Myocyte (in vitro differentiated cells): ENCODE data around the gene SMTNL1. TPM values are rescaled to one million over a fixed set of nuclear protein-coding genes. Genes with fewer than 3 reads are reported as not detected.
A peak's percentile ranks its signal among the peaks of the same experiment; 100 is the strongest.

Experiments
- DNase-seq: peaks from one replicate; pipeline ENCODE4 v3.0.0-alpha.2; 2012; ENCODE audit warnings: low read depth
- total RNA-seq: library from RNA; depleted of rRNA; stranded (reverse); fragments of >200 nt; gene quantifications from 2 replicates; pipeline ENCODE4 v1.2.3, GENCODE V29; 2014

Gene SMTNL1
- total RNA-seq, 1 donor from 2014 or later, result 0.21 TPM

DNA sequence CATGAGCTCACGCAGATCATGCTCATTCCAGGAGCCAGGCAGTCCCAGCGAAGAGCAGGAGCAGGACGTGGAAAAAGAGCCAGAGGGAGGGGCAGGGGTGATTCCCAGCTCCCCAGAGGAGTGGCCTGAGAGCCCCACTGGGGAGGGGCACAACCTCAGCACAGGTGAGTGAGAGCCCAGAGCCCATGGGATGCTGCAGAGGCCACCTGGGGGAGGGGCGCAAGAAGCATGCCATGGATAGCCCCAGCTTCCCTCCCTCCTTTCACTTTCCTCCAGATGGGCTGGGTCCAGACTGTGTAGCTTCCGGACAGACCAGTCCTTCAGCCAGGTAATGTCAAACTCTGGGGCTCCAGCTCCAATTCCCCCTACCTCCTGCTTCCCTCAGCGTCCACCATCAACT is 6.2 kb downstream of the SMTNL1 start:
- DNase-seq, result no peak

DNA sequence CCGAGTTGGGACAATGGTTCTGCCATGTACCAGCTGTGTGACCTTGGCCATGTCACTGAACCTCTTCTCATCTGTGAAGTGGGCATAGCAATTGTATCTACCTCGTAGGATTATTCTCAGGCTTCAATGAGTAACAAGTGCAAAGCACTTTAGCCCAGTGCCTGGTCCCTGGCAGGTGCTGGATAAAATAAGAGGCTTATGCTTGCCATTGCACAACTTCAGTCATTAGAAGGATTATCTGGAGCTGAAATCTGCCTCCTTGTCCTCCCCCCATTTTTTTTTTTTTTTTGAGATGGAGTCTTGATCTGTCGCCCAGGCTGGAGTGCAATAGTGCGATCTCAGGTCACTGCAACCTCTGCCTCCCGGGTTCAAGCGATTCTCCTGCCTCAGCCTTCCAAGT is 7.2 kb downstream of the SMTNL1 start:
- no peak for DNase-seq

GRCh38 chr11:57545883-57546282 is 8.5 kb downstream of the SMTNL1 start:
- DNase-seq, result no peak

GRCh38 chr11:57546451-57546850 is 9.1 kb downstream of the SMTNL1 start:
- DNase-seq, result no peak

GRCh38 chr11:57546869-57547475 is 9.6 kb downstream of the SMTNL1 start:
- DNase-seq, result peak; percentile 87

GRCh38 chr11:57547854-57548377 is 10.5 kb downstream of the SMTNL1 start:
- no peak for DNase-seq

GRCh38 chr11:57549983-57550382 is 12.6 kb downstream of the SMTNL1 start:
- no peak for DNase-seq

GRCh38 chr11:57551941-57552340 is 14.5 kb downstream of the SMTNL1 start:
- DNase-seq, result no peak

DNA sequence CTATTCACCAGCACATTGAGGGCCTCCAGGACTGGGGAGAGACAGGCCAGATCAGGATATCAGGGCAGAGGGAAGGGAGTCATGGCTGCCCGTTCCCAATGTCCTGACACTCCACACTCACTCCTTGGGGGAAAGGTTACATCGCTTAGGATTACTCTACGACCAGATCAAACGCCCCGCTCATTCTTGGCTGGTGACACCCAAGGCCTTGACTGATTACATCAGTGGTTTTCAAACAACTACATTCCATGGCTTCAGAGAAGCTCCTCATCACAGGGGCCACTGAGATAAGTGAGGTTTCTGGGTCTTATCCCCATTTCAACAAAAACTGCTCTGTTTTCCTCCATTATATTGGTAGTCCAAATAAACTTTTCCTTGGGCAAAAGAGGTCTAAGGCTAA is 15.1 kb downstream of the SMTNL1 start:
- no peak for DNase-seq

DNA sequence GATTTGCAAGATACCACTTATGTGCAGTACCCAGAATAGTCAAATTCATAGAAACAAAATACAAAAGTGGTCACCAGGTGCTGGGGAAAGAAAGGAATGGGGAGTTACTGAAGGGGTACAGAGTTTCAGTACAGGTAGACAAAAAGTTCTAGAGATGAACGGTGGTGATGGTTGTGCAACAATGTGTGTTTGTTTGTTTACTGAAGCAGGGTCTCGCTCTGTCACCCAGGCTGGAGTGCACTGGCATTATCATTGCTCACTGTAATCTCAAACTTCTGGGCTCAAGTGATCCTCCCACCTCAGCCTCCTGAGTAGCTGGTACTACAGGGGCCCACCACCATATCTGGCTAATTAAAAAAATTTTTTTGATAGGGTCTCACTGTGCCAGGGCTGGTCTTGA is 18.0 kb downstream of the SMTNL1 start:
- no peak for DNase-seq

DNA sequence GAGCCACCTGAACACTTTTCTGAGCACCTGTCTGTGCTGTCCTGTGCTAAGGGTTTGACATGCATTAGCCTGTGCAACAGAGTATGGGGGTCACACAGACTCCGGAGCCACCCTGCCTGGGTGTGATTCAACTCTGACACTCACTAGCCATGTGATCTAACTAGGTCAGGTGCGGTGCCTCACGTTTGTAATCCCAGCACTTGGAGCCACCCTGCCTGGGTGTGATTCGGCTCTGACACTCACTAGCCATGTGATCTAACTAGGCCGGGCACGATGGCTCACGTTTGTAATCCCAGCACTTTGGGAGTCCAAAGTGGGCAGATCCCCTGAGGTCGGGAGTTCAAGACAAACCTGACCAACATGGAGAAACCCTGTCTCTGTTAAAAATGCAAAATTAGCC is 18.6 kb downstream of the SMTNL1 start:
- no peak for DNase-seq

GRCh38 chr11:57560146-57560545 is 22.8 kb downstream of the SMTNL1 start:
- no peak for DNase-seq

DNA sequence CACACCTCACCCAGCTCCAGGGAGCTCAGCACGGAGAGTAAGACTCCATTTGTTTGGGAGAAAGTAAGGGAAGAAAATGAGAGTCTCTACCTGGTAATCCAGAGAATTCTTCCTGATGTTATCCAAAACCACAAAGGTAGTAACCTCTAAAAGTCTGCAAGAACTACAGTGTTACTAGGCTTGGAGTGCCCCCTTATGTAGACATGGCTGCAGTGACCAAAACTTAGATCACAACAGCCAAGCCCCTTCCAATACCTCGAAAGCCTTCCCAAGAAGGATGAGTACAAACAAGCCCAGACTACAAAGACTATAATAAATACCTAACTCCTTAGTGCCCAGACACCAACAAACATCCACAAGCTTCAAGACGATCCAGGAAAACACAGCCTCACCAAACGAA is 25.2 kb downstream of the SMTNL1 start:
- DNase-seq, result no peak

DNA sequence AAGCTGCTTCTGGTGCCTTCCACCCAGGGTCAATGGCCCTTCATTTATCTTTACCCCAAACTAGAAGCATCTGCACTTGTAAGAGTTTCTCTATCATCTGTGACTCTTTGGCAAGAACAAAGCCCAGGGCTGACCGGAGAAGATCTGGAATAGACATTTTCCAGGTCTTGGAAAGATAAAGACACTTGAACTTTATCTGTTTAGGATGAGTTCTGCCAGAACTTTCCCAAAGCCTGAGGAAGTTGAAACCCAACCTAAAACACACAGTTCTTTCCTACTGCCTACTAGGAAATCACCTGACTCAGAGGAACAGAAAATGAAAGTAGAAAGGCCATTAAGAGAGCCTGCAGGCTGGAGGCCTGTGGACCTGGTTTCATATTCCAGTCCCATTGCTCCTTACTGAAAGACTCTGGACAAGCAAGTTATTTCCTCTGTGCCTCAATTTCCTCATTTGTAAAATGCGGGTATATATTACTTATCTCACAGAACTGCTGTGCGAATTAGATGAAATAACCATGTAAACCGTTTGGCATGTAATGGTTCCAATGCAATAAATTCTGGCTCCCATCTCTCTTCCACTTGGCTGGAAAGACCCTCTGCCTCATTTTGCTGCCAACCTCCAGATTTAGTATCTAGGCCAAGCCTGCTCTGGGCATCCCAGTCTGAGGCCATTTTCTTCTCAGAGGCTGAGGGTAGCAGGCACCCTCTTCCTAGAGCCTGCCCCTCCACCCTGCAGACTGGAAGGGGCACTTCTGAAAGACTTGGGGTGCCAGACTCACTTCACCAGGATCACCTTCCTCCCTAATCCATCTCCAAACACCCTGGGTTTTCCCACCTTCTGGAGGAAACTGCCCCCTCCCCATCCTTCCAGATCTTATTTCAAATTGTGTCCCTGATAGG is 28.9 kb downstream of the SMTNL1 start:
- peak; percentile 44 for DNase-seq

DNA sequence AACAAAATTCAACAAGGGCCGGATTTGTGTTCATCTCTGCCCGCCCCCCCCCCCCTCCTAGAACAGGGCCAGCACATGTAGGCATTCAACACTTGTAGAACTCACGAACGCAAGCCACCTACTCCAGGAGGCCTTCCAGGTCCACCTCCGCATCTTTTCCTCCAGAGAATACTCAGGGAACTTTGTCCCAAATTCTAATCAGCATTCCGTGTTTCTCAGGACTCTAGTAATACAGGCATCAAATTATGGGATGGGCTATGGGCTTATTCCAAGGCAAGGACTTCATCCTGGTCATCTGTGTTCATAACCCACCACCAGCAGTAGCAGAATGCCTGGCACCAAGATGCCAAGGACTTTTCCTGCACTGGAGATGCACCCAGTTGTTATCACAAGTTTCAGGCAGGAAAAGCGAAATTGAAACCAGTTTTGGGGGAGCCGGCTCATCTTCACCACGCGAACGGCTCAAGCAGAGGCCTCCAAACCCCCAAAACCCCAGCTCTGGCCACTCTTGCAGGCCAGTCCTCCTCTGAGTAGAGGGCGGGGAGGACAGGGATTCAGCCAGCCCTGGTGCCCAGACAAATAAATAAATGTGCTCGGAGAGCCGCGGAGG is 29.6 kb downstream of the SMTNL1 start:
- no peak for DNase-seq

GRCh38 chr11:57567515-57568329 is 30.3 kb downstream of the SMTNL1 start, which contains the start of gene UBE2L6:
Gene UBE2L6, minus strand, starts transcription at chr11:57567672. Its CDS starts 61 bp downstream, at chr11:57567611.
- DNase-seq, result peak; percentile 63

GRCh38 chr11:57568330-57568766 is 31.0 kb downstream of the SMTNL1 start:
- DNase-seq, result peak; percentile 86

DNA sequence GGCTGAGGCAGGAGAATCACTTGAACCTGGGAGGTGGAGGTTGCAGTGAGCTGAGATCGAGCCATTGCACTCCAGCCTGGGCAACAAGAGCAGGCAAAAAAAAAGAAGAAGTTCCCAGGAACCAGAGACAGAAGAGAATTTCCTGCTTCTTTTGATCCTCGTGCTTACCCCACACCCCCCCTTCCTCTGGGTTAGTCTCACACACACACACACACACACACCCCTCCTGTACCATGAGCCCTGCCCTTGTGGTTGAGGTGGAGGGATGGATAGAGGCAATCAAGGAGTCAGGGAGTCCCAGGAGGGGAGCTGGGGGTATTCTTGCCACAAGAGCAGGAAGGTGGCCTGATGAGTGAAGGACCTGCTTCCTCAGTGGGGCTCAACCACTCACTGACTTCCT is 34.2 kb downstream of the SMTNL1 start:
- DNase-seq, result no peak

DNA sequence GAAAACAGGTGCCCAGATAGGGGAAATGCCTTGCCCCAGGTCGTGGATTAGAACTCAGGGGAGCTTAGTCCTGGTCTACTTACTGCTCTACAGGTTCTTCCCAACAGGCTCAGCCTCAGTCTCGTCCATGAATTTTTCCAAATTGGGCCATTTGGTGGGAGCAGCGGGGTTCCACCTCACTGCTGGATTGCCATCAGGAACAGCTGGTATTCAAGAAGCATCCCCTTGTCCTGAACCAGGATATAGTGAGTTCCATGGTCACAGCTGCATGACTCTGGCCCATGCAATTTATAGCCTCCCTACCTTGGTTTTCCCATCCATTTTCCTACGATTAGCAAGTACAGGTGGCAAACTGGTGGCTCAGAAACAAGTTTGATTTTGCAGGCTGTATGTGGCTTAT is 36.7 kb downstream of the SMTNL1 start:
- no peak for DNase-seq

DNA sequence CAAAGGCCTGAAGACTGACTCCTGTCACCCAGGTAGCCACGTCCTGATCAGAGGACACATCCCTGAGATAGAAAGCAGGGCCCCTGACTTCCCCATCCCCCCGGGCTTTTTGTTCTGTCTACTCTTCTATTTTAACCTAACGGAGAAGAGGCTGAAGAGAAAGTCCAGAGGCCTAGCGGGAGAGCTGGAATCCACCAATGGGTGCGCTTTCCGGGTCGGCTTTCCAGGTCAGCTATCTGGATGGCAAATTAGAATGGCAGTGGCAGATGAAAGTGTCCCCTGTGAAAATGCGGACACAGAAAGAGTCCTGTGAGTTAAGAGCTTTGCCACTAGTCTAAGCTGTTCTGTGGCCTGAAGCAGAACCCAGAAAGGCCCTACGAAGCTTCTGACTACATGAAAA is 46.9 kb downstream of the SMTNL1 start:
- DNase-seq, result no peak

- DNase-seq, result peak; percentile 77
Measured at GRCh38 chr11:57585301-57585700, 47.9 kb downstream of the SMTNL1 start.
